Measurements from ENCODE around the gene SHC3.

Gene SHC3

DNA sequence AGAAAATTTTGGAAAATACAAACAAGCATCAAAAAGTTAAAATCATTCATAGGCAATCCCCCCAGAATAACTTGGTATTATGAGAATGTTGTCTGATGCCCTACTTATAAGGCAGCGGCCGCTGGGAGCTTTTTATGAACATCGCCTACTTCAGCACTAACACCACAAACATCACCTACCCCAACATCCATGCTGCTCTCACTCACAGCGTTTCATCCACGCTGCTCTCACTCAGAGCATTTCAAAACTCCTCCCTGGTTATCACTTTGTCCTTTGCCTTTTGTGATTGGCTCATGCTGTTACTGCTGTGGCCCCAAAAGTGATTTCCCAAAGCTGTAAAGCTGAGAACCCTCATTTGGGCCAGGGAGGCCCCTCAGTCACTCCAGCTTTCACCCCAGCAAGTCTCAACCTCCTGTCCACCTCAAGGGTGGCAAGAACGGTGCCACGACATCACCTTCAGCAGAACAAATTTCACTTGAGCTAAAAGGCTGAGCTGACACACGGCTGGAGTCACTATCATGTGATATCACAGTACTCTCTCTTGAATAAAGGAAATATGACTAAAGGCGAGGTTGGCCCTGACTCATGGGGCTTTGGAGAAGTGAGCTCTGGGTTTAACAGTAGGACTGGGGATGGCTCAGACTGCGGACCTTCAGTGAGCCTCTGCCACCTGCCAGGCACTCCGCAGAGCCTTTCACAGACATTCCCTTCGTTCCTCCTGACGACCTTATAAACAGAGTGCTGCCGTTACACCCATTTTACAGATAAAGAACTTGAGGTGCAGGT lies 25.2 kb downstream of the SHC3 start:
- DNase-seq = no peak

DNA sequence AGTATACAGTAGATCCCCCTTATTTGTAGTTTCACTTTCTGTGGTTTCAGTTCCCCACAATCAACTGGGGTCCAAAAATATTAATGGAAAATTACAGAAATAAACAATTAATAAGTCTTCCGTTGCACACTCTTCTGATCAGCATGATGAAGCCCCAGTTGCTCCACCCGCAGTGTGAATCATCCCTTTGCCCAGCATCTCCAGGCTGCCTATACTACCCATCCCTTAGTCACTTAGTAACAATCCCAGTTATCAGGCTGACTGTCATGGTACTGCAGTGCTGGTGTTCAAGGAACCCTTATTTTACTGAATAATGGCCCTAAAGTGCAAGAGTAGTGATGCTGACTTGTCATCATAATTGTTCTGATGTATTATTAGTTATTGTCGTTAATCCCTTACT lies 28.9 kb downstream of the SHC3 start:
- DNase-seq = no peak

DNA sequence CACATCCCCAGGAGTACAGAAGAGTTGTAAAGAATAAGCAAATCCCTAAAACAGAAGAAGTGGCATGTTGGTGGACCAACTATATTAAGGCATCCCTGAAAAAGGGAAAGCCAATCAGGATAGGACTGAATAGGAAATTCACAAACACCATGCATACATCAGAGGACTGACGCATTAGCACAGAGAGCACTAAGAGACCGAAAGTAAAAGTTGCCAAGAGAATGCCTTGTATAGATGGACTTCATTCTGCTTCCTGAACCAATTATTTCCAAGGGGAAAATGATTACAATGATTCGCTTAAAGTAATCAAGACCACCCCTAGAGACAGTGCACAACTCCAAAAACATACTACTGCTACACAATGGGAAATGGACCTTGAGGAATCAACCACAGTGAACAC lies 33.5 kb downstream of the SHC3 start:
- DNase-seq = no peak

DNA sequence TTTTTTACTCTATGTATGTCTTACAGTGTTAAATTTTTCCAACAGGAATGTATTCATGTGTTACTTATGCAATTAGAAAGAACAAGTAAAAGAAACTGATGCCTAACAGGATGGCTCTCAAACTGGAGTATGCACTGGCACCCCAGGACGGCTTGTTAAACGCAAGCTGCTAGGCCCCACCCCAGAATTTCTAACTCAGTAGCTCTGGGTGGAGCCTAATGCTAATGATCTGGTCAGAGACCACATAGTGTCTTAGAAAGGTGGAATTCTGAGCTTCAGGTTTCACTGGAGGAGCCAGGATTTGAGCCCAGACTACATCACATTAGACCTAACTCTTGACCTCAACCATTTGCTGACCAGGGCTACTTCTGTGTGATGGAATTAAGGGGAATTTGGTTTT lies 34.4 kb downstream of the SHC3 start:
- DNase-seq = no peak

DNA sequence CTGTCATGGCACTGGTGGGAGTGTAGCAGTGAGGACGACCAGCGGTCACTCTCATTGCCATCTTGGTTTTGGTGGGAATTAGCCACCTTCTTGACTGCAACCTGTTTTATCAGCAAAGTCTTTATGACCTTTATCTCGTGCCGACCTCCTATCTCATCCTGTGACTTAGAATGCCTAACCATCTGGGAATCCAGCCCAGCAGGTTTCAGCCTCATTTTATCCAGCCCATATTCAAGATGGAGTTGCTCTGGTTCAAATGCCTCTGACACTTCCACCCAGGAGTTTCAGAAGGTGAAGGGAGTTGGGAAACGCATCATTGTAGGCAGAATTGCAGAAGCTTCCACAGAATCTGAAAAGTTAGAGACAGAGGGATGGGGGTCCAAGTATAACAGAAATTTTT lies 35.4 kb downstream of the SHC3 start:
- DNase-seq = no peak

DNA sequence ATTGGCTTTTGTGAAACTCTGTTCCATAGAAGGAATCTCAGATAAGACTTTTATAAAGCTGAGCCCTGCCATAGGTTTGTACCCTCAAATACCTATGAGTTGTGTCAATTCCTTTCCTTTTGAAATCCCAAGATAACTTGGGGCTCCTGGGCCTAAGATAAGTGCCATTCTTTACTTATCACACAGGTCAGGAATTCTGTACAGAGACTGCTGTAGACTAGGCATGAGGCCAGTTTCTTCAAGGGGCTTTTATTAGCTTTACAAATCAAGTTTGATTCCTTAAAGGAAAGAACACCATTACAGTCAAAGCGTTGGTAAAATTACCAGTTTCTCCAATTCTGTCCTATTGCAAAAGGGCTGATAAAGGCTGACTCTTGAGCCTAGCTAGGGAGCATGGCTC lies 39.2 kb downstream of the SHC3 start:
- no peak for DNase-seq

DNA sequence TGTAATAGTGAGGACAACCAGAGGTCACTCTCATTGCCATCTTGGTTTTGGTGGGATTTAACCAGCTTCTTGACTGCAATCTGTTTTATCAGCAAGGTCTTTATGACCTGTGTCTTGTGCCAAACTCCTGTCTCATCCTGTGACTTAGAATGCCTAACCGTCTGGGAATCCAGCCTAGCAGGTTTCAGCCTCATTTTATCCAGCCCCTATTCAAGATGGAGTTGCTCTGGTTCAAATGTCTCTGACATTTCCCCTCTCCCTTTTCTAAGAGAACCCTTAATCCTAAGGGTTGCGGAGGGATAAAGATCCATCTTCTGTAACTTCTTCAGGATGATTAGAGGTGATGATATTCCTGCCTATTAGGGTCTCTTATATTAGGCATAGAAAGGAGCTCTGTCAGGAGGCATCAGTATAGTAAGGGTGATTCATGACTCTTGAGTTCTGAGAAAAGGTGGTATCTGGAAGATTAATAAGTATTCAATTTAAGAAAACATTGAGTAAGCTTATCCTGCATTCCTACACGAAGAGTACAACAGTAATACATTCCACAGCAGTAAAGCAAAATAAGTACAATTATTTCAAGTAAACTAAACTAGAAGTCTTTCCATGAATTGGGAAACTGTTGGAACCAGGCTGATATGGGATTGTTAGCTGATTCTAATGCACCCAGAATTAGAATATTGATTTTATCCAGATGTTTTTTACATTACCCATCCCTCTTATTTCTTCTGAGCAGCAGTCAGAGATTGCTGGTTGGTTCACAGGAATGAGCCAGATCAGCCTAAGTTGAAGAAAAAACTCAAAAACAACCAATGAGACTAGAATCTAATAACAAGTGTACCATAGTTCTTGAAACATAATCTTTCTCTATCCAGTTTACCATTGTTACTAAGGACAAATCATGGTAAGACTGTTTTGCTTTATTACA lies 39.9 kb downstream of the SHC3 start:
- DNase-seq = no peak

DNA sequence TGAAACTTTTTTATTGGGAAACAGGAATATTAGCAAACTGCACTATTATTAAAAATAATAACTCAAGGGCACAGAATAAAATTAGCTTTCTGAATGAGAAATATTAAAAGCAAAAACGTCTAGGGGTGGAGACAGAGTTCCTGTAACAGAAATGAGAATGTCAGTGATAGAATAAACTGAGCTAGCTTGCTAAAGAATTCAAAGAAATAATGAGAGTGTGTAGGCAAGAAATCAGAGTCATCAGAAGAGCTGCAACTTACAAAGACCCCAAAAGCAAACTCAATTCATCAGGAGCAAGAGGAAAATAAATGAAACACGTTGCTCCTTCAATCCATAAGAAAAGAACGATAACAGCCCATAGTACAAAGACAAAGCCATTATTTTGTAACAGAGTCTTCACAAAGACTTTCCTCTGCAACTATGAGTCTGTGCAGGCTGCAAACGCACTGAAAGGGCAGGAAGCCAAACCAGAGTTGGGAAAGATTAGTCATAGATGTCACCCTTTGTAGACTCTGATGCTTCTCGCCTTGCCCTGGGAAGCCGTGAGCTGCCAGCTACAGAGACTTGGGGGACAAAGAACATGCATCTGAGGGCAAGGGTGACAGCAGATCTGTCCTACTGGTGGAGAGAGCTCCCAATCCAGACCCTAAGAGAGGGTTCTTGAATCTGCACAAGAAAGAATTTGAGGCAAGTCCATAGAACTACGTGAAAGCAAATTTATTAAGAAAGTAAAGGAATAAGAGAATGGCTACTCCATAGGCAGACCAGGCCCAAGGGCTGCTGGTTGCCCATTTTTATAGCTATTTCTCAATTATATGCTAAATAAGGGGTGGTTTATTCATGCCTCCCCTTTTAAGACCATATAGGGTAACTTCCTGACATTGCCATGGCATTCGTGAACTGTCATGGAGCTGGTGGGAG lies 40.8 kb downstream of the SHC3 start:
- DNase-seq = no peak

DNA sequence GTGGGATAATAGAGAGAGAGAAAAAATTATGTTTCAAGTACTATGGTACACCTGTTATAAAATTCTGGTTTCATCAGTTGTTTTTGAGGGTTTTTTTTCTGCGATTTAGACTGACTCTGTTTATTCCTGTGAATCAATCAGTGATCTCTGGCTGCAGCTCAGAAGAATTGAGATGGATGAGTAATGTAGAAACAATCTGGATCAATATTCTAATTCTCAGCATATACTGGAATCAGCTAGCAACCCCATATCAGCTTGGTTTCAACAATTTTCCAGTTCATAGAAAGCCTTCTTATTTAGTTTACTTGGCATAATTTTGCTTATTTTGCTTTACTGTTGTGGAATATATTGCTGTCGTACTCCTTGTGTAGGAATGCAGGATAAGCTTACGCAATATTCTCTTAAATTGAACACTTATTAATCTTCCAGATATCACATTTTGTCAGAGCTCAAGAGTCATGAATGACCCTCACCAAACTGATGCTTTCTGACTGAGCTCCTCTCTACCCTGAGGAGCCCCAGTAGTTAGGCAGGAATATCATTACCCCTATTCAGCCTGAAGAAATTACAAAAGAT lies 42.9 kb downstream of the SHC3 start:
- no peak for DNase-seq

DNA sequence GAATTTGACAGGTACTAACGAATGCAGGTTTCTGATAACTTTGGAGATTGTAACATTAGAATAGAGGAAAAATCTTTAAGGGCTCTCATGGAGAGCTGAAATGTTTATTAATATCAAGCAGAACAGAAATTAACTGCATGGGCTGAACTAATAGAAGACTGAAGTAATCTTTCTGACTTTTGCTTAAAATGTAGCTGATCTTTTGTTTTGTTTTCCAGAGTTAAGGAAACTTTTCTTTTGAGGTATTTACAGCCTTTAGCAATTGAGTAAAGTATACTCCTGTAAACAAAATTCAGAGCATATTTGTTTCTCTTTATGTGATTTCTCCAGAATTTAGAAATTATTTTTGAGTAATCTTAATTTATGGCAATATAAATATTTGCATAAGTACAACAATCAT lies 43.9 kb downstream of the SHC3 start:
- no peak for DNase-seq

DNA sequence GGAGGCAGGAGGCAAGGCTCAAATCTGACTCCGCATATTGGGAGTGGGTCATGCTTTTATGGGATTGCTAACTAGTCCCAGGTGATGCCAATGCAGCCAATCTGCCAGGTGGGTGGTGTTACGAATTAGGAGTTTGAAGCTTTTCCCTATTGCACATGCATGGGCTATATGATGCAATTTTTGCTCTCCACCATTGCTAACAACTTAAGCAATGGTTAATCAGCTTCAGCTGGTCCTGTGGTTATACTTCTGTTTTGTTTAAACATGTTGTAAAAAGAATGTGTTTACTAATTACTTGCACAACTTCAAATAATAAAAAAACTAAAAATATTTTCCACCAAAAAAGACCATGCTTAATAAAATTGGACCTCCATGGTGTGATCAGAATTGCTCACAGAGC lies 55.7 kb downstream of the SHC3 start:
- no peak for DNase-seq

DNA sequence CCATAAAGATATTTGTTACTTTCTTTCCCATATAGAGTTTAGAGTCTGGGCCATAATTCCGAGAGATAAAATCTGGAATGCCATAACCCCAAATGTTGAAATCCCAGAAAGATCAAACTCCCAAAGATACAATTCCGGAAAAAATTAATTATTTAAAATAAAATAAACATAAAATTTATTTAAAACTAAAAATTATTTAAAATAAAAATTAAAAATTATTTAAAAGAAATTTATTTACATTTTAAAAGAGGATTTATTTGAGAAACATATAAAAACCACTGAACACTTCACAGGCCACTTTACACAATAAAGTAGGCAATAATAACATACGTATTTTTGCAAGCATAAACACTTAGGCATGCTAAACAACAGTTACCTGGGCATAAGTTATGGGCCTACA lies 57.9 kb downstream of the SHC3 start:
- DNase-seq = no peak

DNA sequence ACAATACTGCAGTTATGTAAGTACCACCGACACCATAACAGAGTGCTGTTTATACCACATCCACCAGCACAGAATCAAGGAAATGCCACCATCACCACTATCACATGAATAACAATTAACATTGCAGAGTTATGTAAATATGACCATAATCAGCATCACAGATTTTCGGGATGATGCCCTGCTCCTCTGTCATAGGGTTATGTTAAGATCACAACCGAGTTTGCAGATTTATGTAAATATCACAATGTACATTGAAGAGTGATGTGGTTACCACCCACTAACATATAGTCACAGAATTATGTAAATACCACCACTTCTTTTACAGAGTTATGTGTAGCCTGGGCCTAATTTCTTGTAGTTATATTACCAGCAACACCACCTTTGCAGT lies 61.8 kb downstream of the SHC3 start:
- DNase-seq = no peak

DNA sequence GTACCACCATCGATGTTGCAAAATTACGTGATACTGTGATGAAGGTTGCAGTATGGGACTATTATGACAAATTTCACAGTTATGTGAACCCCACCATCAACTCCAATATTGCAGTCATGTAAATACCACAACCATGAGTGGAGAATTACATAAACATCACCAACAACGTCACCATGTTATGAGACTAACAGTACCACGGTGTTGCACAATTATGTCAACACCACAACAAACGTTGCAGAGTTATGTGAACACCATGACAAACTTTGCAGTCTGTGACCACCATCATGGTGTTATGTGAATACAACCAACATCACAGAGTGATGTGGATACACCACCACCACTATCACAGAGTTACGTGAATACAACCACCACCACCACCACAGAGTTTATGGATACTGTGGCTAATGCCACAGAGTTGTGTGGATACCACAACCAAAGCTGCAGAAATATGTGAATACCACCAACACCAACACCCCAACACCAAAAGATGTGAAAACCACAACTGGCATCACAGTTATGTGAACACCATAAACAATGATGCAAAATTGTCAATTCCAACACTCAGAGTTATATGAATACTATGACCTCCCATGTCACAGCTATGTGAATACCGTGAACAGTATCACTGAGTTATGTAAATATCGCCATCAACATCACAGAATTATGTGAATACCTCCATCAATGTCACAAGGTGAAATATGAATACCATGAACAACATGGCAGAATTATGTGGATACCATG lies 62.4 kb downstream of the SHC3 start:
- no peak for DNase-seq

DNA sequence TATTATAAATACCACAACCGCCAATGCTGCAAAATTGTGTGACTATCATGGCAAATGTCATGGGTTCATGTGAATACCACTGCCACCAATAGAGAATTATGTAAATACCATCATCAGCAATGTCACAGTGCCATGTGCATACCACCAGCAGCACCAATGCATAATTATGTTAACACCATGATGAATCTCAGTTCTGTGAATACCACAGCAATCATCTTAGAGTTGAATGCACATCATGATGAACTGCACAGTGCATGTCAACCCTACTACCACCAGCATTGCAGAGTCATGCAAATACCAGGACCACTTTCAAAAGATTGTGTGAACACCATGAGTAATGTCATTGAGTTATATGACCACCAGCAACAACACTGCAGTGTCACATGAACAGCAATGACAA lies 63.2 kb downstream of the SHC3 start:
- no peak for DNase-seq

DNA sequence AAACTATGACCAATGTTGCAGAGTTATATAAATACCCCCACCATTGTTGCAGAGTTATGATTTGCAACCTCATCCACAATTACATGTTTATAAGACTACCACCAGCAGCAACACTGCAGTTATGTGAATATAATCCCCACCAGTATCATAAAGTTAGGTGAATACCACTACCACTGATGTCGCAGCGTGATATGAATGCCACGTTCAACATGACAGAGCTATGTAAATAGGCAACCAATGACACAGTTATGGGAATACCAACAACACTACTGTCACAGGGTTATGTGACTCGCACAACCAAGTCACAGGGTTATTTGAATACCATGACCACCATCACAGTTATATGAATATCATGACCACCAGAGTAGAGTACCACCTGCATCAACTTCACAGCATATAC lies 63.9 kb downstream of the SHC3 start:
- no peak for DNase-seq

DNA sequence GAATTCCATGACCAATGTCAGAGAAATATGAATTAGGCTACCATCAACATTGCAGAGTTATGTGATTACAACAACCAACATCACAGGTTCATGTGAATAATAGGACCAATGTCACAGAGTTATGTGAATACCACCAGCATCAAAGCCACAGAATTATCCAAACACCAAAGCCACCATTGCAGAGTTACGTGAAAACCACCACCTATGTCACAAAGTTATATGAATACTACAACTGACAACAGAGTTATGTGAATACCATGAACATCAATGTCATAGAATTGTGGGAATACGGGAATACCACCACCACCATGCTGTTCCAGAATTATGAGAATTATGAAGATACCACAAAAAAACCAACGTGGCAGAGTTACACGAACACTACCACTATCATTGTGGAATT lies 64.8 kb downstream of the SHC3 start:
- DNase-seq = no peak

DNA sequence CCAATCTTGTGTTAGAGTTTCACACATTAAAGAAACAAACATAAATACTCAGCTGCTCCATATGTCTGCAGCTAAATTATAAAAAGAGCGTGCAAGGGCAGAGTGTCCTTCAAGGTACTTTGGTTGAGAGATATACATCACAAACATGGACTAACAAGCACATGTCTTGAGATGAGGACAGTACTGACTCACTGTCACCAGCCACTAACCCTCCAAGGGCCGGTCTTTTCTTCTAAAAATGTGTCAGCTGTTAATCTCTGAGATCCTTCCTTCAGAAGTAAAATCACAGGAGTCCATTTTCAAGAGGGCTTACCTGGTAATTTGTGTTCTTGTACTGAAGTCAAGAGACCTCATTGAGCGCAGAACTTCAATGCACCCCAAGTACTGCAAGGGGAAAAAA lies 66.4 kb downstream of the SHC3 start:
- no peak for DNase-seq

DNA sequence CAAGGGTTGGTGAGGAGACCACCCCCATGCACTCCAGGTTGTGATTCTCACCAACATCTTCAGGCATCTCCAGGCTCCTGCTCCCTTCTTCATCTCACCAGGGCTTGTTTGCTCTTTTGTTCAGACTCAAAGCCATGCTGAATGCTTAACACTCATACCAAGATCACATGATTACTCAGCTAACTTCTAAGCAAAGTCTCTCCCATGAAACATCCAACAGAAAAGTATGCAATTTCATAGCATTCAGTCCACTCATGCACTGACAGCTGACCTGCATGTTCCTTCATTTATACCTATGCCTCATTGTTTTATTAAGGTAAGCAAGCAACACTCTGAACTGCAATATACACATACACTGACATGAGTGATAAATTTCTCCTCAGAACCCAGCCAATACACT lies 69.0 kb downstream of the SHC3 start:
- DNase-seq = no peak

DNA sequence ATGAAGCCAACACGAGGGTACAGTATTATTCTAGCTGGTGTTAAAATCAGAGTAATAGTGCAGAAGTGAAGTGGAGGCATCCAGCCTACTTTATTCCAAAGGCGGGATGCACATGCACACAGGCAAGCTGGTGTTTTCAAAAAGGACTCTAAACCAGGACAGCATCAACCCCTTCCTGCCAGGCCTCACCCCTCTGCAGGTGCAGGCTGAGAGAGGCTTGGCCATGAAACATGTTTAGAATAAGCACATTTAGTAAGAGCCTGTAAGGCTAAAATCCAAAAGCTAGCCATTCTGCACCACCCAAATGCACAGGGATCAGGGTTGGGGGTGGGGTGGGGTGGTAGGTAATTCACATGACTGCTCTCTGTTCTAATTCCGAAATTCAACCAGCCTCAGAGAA lies 71.2 kb downstream of the SHC3 start:
- no peak for DNase-seq

DNA sequence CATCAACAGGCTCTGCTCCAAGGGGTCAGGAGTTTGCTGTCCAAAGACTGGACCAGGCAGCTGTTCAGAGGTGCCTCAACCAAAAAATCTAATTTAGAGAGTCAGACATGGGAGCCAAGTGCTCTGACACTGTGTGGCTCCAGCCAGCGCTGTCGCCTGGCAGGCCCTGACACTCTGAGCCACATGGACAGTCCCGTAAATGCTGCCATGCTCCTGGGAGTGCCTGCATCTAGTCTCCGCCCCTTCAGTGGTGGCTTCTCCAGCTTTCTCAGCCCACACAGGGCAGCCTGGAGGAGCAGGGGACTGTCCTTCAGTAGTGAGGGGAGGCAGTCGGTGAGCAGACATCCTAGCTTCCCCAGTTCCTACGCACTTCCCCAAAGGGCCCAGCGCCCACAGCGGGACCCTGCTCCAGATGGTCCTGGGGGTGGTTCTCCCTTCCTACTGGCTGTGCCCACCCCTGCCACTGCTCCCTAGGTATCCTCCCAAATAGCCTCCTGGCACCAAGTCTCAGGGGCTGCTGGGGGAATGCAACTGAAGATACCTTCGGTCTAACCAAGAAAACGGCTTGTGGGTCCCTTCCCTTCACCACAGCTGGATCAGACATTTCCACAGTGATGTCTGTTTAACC lies 72.3 kb downstream of the SHC3 start:
- no peak for DNase-seq

DNA sequence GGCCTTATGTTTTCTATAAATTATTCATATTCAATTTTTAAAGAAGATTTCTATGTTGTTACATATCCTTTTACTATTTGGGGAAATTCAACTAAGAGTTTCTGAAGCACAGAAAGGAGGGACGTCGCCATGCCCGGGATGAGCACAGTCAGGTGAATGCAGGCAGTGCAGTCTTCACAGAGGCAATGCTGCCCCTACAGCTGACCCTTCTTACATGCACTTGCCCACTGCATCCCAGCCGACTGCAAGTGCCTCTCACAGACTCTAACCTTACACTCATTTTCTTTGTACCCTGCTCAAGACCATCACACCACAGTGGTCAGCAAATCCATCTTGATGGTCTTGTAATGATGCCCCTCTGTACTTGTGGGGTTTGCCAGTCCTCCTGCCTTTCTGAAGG lies 73.8 kb downstream of the SHC3 start:
- DNase-seq = no peak
